HG02678 (cell line): ENCODE results near the gene TTC7B.
A peak's percentile ranks its signal among the peaks of the same experiment; 100 is the strongest.

Experiments
- ATAC-seq: cut with Tn5 transposase; IDR thresholded peaks from one replicate; pipeline ENCODE4 v1.9.1; 2021; ENCODE audit warnings: mild to moderate bottlenecking, moderate library complexity; ENCODE audit not compliant: unreplicated experiment

TTC7B gene

GRCh38 chr14:90626550-90626949 lies 189.7 kb downstream of the TTC7B start:
- no peak for ATAC-seq

- ATAC-seq, result no peak
Observed at GRCh38 chr14:90625445-90625844, 190.8 kb downstream of the TTC7B start.

GRCh38 chr14:90624732-90625400 lies 191.4 kb downstream of the TTC7B start:
- no peak for ATAC-seq

GRCh38 chr14:90624227-90624626 lies 192.0 kb downstream of the TTC7B start:
- ATAC-seq, result no peak

GRCh38 chr14:90621201-90621600 lies 195.0 kb downstream of the TTC7B start:
- ATAC-seq, result no peak

- ATAC-seq, result no peak
Observed at GRCh38 chr14:90620568-90621077, 195.6 kb downstream of the TTC7B start.

GRCh38 chr14:90619911-90620310 lies 196.3 kb downstream of the TTC7B start:
- no peak for ATAC-seq

- no peak for ATAC-seq
Observed at GRCh38 chr14:90617961-90618360, 198.3 kb downstream of the TTC7B start.

GRCh38 chr14:90616881-90617280 lies 199.3 kb downstream of the TTC7B start:
- no peak for ATAC-seq

- no peak for ATAC-seq
Observed at GRCh38 chr14:90616313-90616712, 199.9 kb downstream of the TTC7B start.

GRCh38 chr14:90615517-90616060 lies 200.6 kb downstream of the TTC7B start:
- ATAC-seq, result no peak

- no peak for ATAC-seq
Observed at GRCh38 chr14:90614696-90615516, 201.3 kb downstream of the TTC7B start.

- no peak for ATAC-seq
Observed at GRCh38 chr14:90613997-90614396, 202.2 kb downstream of the TTC7B start.

GRCh38 chr14:90613453-90613852 lies 202.8 kb downstream of the TTC7B start:
- ATAC-seq, result no peak

GRCh38 chr14:90612801-90613200 lies 203.4 kb downstream of the TTC7B start:
- no peak for ATAC-seq

- no peak for ATAC-seq
Observed at GRCh38 chr14:90611936-90612335, 204.3 kb downstream of the TTC7B start.

- ATAC-seq, result no peak
Observed at GRCh38 chr14:90611501-90611900, 204.7 kb downstream of the TTC7B start.

GRCh38 chr14:90610346-90611040 lies 205.7 kb downstream of the TTC7B start:
- no peak for ATAC-seq

GRCh38 chr14:90609376-90609775 lies 206.9 kb downstream of the TTC7B start:
- ATAC-seq, result no peak

- ATAC-seq, result peak; percentile 57
Observed at GRCh38 chr14:90608929-90609341, 207.3 kb downstream of the TTC7B start.

GRCh38 chr14:90608281-90608680 lies 207.9 kb downstream of the TTC7B start:
- ATAC-seq, result no peak
